ENCODE data around the gene FMNL3.

DNA sequence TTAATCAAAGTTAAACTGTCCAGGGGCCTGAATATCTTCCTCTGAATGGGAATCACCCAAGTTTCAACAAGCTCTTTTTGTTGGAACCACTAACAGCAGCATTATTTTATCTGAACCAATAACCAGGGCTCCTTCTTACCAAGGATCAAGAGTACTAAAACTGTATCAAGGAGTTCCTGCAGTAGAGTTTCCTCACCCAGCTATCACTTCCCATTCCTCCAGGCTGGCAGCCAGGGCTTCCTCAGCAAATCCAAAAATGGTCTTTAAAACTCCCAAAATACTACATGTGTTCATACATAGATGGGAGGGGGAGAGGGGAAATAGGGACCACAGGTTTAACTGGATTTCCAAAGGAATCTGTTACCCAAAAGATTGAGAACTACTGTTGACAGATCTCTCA, 10.5 kb downstream of the FMNL3 start:
- TF ChIP-seq, protein P1, sequence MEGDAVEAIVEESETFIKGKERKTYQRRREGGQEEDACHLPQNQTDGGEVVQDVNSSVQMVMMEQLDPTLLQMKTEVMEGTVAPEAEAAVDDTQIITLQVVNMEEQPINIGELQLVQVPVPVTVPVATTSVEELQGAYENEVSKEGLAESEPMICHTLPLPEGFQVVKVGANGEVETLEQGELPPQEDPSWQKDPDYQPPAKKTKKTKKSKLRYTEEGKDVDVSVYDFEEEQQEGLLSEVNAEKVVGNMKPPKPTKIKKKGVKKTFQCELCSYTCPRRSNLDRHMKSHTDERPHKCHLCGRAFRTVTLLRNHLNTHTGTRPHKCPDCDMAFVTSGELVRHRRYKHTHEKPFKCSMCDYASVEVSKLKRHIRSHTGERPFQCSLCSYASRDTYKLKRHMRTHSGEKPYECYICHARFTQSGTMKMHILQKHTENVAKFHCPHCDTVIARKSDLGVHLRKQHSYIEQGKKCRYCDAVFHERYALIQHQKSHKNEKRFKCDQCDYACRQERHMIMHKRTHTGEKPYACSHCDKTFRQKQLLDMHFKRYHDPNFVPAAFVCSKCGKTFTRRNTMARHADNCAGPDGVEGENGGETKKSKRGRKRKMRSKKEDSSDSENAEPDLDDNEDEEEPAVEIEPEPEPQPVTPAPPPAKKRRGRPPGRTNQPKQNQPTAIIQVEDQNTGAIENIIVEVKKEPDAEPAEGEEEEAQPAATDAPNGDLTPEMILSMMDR (IDR thresholded peaks at IDR 0.05): no peak
- TF ChIP-seq POLR2A (IDR thresholded peaks at IDR 0.05): no peak

All from body of pancreas (tissue), 4 donors.